Calu3 (cell line): ENCODE data around the gene PRUNE1. TPM values are rescaled to one million over a fixed set of nuclear protein-coding genes. Genes with fewer than 3 reads are reported as not detected.

Source experiments
- BruUV-seq: library from RNA; stranded (reverse); fragments of 400-500 nt; replicated peaks from 2 replicates; lab custom pipeline; 2021; lab: Mats Ljungman, UMichigan
- CTCF ChIA-PET: fragments of 300-600 bp; sonication (Branson Sonifier 250); formaldehyde crosslinking; loops from one replicate; lab custom pipeline; 2022; ENCODE audit warnings: antibody characterized with exemption; lab: Charles Lee
- DNase-seq: peaks from one replicate; pipeline ENCODE4 v3.0.0; 2022
- H3K27ac Mint-ChIP-seq: one replicate; pipeline ENCODE4 v1.8.0; 2022; ENCODE audit warnings: mixed read lengths; ENCODE audit not compliant: unreplicated experiment
- H3K27me3 Mint-ChIP-seq: one replicate; pipeline ENCODE4 v1.8.0; 2022; ENCODE audit warnings: mixed read lengths; ENCODE audit not compliant: unreplicated experiment
- H3K36me3 Mint-ChIP-seq: one replicate; pipeline ENCODE4 v1.8.0; 2022; ENCODE audit warnings: mild to moderate bottlenecking, moderate library complexity, mixed read lengths; ENCODE audit not compliant: insufficient read depth, unreplicated experiment
- H3K4me1 Mint-ChIP-seq: one replicate; pipeline ENCODE4 v1.8.0; 2022; ENCODE audit warnings: mild to moderate bottlenecking, low read depth, mixed read lengths; ENCODE audit not compliant: unreplicated experiment
- H3K4me3 Mint-ChIP-seq: one replicate; pipeline ENCODE4 v1.8.0; 2022; ENCODE audit warnings: mild to moderate bottlenecking, low read depth, moderate library complexity, mixed read lengths; ENCODE audit not compliant: unreplicated experiment
- H3K9me3 Mint-ChIP-seq: one replicate; pipeline ENCODE4 v1.8.0; 2022; ENCODE audit warnings: low read depth, mixed read lengths; ENCODE audit not compliant: unreplicated experiment
- intact Hi-C: fragments of 100-400 bp; cut with micrococcal nuclease; formaldehyde crosslinking; loops from one replicate; pipeline ENCODE4 v1.10.0; 2022; ENCODE audit not compliant: unreplicated experiment
- total RNA-seq: library from RNA; stranded (reverse); gene quantifications from 2 replicates; pipeline ENCODE4 v1.2.3, GENCODE V29; 2022
- TF ChIP-seq, protein P1 (sequence below): fragments of 200-600 bp; IDR thresholded peaks from one replicate; pipeline ENCODE4 v1.8.0; 2022; ENCODE audit warnings: antibody characterized with exemption; ENCODE audit not compliant: unreplicated experiment

Gene PRUNE1
- total RNA-seq, 1 experiment from 2014 or later = 15.9 TPM

DNA sequence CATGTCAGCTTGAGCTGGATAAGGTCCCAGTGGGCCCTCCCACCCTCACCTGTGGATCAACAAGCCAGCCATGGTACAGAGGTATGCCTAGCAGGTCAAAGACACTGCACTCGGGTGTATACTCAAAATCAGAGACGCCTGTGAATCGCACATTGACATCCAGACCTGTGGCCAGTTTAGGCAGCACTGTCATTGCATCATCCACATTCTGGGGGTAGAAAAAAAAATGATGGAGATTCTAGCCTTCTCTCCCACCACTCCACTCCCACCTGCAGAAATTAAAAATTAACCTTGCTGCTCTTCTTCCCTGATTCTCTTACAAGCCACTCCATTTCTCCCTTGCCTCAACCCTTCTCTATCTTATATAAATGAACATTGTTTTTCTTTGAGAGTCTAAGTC, 7.8 kb upstream of the PRUNE1 start:
- no peaks in the 10 kb centered on the region for H3K27me3 Mint-ChIP-seq
- intact Hi-C loops = no loop called here
- DNase-seq = no peak
- no TSS peak for BruUV-seq
- no peak overlapping the region for H3K4me3 Mint-ChIP-seq
- H3K9me3 Mint-ChIP-seq = no peaks in the 10 kb centered on the region
- CTCF ChIA-PET = interaction anchor here (0.6 kb wide), 1 partner anchor 338 kb away, joined by 3 read pairs; no protein-coding TSS in a partner anchor
- H3K36me3 Mint-ChIP-seq = peaks cover 13% of the 10 kb centered on the region
- peaks cover under 1% of the 10 kb centered on the region for H3K4me1 Mint-ChIP-seq
- TF ChIP-seq, protein P1, sequence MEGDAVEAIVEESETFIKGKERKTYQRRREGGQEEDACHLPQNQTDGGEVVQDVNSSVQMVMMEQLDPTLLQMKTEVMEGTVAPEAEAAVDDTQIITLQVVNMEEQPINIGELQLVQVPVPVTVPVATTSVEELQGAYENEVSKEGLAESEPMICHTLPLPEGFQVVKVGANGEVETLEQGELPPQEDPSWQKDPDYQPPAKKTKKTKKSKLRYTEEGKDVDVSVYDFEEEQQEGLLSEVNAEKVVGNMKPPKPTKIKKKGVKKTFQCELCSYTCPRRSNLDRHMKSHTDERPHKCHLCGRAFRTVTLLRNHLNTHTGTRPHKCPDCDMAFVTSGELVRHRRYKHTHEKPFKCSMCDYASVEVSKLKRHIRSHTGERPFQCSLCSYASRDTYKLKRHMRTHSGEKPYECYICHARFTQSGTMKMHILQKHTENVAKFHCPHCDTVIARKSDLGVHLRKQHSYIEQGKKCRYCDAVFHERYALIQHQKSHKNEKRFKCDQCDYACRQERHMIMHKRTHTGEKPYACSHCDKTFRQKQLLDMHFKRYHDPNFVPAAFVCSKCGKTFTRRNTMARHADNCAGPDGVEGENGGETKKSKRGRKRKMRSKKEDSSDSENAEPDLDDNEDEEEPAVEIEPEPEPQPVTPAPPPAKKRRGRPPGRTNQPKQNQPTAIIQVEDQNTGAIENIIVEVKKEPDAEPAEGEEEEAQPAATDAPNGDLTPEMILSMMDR = no peak
- H3K27ac Mint-ChIP-seq = no peak overlapping the region

DNA sequence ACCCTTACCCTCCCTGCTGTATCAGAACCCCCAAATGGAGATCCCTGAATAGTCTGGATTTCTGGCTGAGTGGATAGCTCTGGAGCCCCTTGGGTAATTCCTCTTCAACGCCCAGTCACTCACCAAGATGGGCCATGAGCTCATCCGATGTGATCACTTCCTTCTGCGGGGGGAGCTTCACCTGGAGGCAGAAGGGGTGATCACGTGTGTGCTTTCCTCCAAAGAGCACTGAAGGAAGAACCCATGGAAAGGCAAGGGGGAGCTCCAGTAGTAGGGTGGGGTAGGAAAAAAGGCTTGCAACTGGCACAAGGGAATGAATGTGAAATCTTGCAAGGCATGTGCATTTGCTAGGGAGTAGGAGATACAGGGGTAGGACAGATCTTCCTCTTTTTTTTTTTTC, 6.6 kb upstream of the PRUNE1 start:
- BruUV-seq = no TSS peak
- CTCF ChIA-PET = interaction anchor here (0.6 kb wide), 1 partner anchor 67 kb away, joined by 4 read pairs; no protein-coding TSS in a partner anchor

DNA sequence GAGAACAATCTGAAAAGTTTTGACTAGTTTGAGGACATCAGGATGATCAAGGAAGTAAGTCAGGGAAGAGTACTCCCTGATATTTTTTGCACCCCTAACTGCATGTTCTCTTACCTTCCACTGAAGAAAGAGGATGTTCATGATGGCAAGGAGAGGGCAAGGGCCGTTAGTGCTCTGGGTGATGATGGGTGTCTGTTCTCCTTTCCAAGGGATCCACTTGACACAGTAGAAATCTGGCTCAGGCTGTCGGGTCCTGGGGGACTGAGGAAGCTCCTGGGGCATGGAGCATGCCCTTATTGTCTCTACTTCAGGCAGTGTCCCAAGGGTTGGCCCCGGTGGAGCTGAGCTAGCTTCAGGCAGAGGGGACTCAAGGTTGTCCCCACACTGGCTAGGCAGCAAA, 6.2 kb upstream of the PRUNE1 start:
- no peak overlapping the region for H3K4me3 Mint-ChIP-seq
- no TSS peak for BruUV-seq
- peaks cover 15% of the 10 kb centered on the region for H3K36me3 Mint-ChIP-seq
- TF ChIP-seq, protein P1 = no peak
- H3K4me1 Mint-ChIP-seq = peaks cover 17% of the 10 kb centered on the region
- no peaks in the 10 kb centered on the region for H3K27me3 Mint-ChIP-seq
- no peak for DNase-seq
- intact Hi-C loops = no loop called here
- no peak overlapping the region for H3K27ac Mint-ChIP-seq
- no peaks in the 10 kb centered on the region for H3K9me3 Mint-ChIP-seq
- CTCF ChIA-PET = no interaction called here

More for the DNA sequence above, 6.6 kb upstream of the PRUNE1 start:
- TF ChIP-seq, protein P1 = no peak
- H3K27ac Mint-ChIP-seq = no peak overlapping the region
- H3K4me3 Mint-ChIP-seq = no peak overlapping the region
- DNase-seq = no peak
- peaks cover 13% of the 10 kb centered on the region for H3K4me1 Mint-ChIP-seq
- no peaks in the 10 kb centered on the region for H3K9me3 Mint-ChIP-seq
- intact Hi-C loops = no loop called here
- H3K27me3 Mint-ChIP-seq = no peaks in the 10 kb centered on the region
- peaks cover 13% of the 10 kb centered on the region for H3K36me3 Mint-ChIP-seq

DNA sequence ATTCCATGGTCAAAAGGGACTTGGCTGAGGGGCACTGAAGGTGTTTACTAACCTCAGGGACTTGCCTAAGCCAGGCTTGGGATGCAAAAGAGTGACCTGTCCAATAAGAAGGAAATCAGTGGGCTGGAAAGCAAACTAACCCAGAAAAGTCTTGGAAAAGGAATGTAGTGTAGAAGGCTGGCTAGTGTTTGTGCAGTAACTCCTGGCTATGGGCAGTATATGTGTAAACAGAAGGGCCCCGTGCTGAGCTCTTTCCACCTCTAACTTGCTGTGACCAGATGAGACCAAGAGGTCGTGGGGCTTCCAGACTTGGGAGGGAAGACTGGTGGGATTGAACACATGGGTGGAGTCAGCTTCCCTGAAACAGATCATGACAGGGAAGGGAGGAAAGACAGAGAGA, 5.6 kb upstream of the PRUNE1 start:
- H3K27me3 Mint-ChIP-seq = no peaks in the 10 kb centered on the region
- H3K36me3 Mint-ChIP-seq = peaks cover 20% of the 10 kb centered on the region
- H3K9me3 Mint-ChIP-seq = no peaks in the 10 kb centered on the region
- H3K4me3 Mint-ChIP-seq = no peak overlapping the region
- TF ChIP-seq, protein P1 = no peak
- H3K27ac Mint-ChIP-seq = no peak overlapping the region
- CTCF ChIA-PET = interaction anchor here (2.6 kb wide), 1 partner anchor 21 kb away, joined by 10 read pairs; the partner anchor contains the start of gene ANXA9
- DNase-seq = no peak
- intact Hi-C loops = no loop called here
- H3K4me1 Mint-ChIP-seq = peaks cover 23% of the 10 kb centered on the region
- no TSS peak for BruUV-seq
